ENCODE data around the gene HEATR5B. TPM values are rescaled to one million over a fixed set of nuclear protein-coding genes. Genes with fewer than 3 reads are reported as not detected.

The HEATR5B gene
- total RNA-seq, 1 donor: 29.3 TPM

DNA sequence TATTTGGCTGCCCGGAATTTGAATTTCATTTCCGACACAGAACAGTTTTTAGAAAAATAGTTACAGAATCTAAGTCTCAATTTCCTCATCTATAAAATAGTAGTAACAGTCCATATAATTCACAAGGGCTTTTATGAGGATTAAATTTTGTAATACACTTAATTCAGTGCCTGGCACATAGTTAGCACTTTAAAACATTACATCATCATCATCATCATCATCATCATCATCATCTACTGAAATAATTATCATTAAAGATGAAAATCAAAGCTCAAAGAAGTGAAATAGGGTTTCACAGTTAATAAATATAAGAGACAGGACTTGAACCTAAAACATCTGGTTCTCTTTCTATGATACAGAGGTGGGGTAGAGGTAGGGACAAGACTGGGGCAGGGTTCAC, 13.2 kb downstream of the HEATR5B start:
- Histone ChIP-seq H3K4me1 (ENCODE audit: insufficient read depth, low read length) (no peaks in the 10 kb centered on the region), H3K9me3 (ENCODE audit: low read depth, low read length) (no peaks in the 10 kb centered on the region), H3K27me3 (ENCODE audit: insufficient read depth, low read length) (no peaks in the 10 kb centered on the region), H3K79me2 (ENCODE audit: insufficient read depth, low read length) (peaks cover 8% of the 10 kb centered on the region), H3K4me3 (ENCODE audit: insufficient read depth, low read length) (no peak overlapping the region), H4K20me1 (ENCODE audit: insufficient read depth, low read length) (no peaks in the 10 kb centered on the region), H3K36me3 (ENCODE audit: insufficient read depth, low read length) (peaks cover 41% of the 10 kb centered on the region), H3K27ac (ENCODE audit: low read depth, low read length) (no peak overlapping the region), H2AFZ (ENCODE audit: low read length) (no peak overlapping the region), H3K4me2 (ENCODE audit: insufficient read depth, low read length) (no peak overlapping the region)
- DNase-seq (ENCODE audit: insufficient read length, low spot score, missing footprints): no peak
- TF ChIP-seq CTCF (IDR thresholded peaks at IDR 0.05; ENCODE audit: extremely low read depth, low read depth, low read length): no peak

- no peaks in the 10 kb centered on the region for H3K27me3 ChIP-seq (ENCODE audit: insufficient read depth, low read length)
- H3K9me3 ChIP-seq (ENCODE audit: low read depth, low read length): no peaks in the 10 kb centered on the region
- no peak for DNase-seq (ENCODE audit: insufficient read length, low spot score, missing footprints)
- TF ChIP-seq CTCF (IDR thresholded peaks at IDR 0.05; ENCODE audit: extremely low read depth, low read depth, low read length): no peak
- H3K79me2 ChIP-seq (ENCODE audit: insufficient read depth, low read length): peaks cover 3% of the 10 kb centered on the region
- H3K4me3 ChIP-seq (ENCODE audit: insufficient read depth, low read length): no peak overlapping the region
- H3K4me1 ChIP-seq (ENCODE audit: insufficient read depth, low read length): no peaks in the 10 kb centered on the region
- H3K36me3 ChIP-seq (ENCODE audit: insufficient read depth, low read length): peaks cover 40% of the 10 kb centered on the region
- no peak overlapping the region for H2AFZ ChIP-seq (ENCODE audit: low read length)
- H3K4me2 ChIP-seq (ENCODE audit: insufficient read depth, low read length): no peak overlapping the region
- no peaks in the 10 kb centered on the region for H4K20me1 ChIP-seq (ENCODE audit: insufficient read depth, low read length)
- no peak overlapping the region for H3K27ac ChIP-seq (ENCODE audit: low read depth, low read length)
These were observed 15.5 kb downstream of the HEATR5B start for GRCh38 chr2:37068686-37069085.

DNA sequence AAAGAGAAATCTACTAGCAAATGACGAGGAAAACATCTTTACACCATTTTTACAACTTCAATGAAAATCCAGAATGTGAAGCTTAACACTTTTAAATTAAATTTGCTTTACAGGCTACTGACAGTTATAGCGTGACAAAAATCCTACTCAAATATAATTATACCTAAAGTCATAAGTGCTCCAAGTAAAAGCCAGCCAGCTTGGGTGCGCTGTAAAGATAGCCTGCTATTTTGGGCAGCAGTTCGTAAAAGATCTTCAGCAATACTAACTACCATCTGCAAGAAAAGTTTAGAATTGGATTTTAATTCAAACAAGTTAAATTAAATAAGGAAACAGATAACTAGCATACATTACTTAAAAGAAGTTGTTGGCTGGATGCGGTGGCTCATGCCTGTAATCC, 22.4 kb downstream of the HEATR5B start:
- Histone ChIP-seq H2AFZ (ENCODE audit: low read length) (no peak overlapping the region), H3K27me3 (ENCODE audit: insufficient read depth, low read length) (no peaks in the 10 kb centered on the region), H4K20me1 (ENCODE audit: insufficient read depth, low read length) (no peaks in the 10 kb centered on the region), H3K4me1 (ENCODE audit: insufficient read depth, low read length) (no peaks in the 10 kb centered on the region), H3K36me3 (ENCODE audit: insufficient read depth, low read length) (peaks cover 60% of the 10 kb centered on the region), H3K79me2 (ENCODE audit: insufficient read depth, low read length) (no peaks in the 10 kb centered on the region), H3K27ac (ENCODE audit: low read depth, low read length) (no peak overlapping the region), H3K9me3 (ENCODE audit: low read depth, low read length) (no peaks in the 10 kb centered on the region), H3K4me2 (ENCODE audit: insufficient read depth, low read length) (no peak overlapping the region), H3K4me3 (ENCODE audit: insufficient read depth, low read length) (no peak overlapping the region)
- TF ChIP-seq CTCF (IDR thresholded peaks at IDR 0.05; ENCODE audit: extremely low read depth, low read depth, low read length): no peak
- no peak for DNase-seq (ENCODE audit: insufficient read length, low spot score, missing footprints)

GRCh38 chr2:37061013-37061711, 23.0 kb downstream of the HEATR5B start:
- TF ChIP-seq CTCF (IDR thresholded peaks at IDR 0.05; ENCODE audit: extremely low read depth, low read depth, low read length): no peak
- no peaks in the 10 kb centered on the region for H4K20me1 ChIP-seq (ENCODE audit: insufficient read depth, low read length)
- no peak overlapping the region for H3K27ac ChIP-seq (ENCODE audit: low read depth, low read length)
- H3K79me2 ChIP-seq (ENCODE audit: insufficient read depth, low read length): no peaks in the 10 kb centered on the region
- peaks cover 66% of the 10 kb centered on the region for H3K36me3 ChIP-seq (ENCODE audit: insufficient read depth, low read length)
- no peak for DNase-seq (ENCODE audit: insufficient read length, low spot score, missing footprints)
- H2AFZ ChIP-seq (ENCODE audit: low read length): no peak overlapping the region
- H3K4me3 ChIP-seq (ENCODE audit: insufficient read depth, low read length): no peak overlapping the region
- no peaks in the 10 kb centered on the region for H3K9me3 ChIP-seq (ENCODE audit: low read depth, low read length)
- no peaks in the 10 kb centered on the region for H3K27me3 ChIP-seq (ENCODE audit: insufficient read depth, low read length)
- H3K4me1 ChIP-seq (ENCODE audit: insufficient read depth, low read length): no peaks in the 10 kb centered on the region
- H3K4me2 ChIP-seq (ENCODE audit: insufficient read depth, low read length): no peak overlapping the region
